IPS-NIHi11 (cell line): Measurements from ENCODE around the gene CDC14C.
"Not testable (repeated sequence)": the region's sequence is repeated elsewhere in the genome, so short reads cannot be mapped to it uniquely, and the experiment has no call there.

ENCODE experiments used
- DNase-seq: peaks from one replicate; pipeline ENCODE4 v3.0.0; 2012; ENCODE audit warnings: mixed read lengths, low spot score

The CDC14C gene

DNA sequence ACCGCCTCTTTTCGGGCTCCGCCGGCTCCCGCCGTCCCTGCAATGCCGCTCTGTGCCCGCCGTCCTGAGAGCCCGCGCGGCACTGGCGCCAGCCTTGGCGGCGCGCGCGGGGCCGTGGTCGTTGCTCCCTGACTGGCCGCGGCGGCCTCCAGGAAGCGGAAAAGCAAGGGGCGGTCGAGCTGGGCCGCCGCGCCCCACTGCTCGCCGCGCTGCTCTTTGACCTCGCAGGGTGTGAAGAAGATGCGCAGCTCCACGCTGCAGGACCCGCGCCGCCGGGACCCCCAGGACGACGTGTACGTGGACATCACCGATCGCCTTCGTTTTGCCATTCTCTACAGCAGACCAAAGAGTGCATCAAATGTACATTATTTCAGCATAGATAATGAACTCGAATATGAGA is at the start of gene CDC14C:
TSS of gene CDC14C (plus strand) at position 115 of the 400 bp plus-strand sequence. CDS start at position 241, 126 bp downstream.
- no peak for DNase-seq

- peak; percentile 33 for DNase-seq
Measured at GRCh38 chr7:48875045-48875916, 49.1 kb upstream of the CDC14C start.

DNA sequence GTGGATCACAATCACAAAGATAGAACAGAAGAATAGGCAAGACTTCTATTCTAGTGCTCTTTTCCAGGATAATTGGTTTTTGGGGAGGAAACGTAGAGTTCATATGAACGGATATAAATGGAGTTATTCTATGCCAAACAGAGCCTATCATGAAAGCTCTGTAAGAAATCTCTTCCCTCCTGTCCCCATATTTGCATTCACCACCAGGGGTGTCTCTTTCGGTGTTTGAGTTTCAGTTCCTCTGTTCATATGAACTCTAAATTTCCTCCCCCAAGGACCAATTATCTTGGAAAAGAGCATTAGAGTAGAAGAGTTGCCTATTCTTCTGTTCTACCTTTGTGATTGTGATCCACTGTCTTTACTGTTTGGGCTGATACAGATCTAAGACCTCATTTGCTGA is 48.3 kb upstream of the CDC14C start:
- no peak for DNase-seq

- DNase-seq = no peak
Measured at GRCh38 chr7:48880851-48881250, 43.5 kb upstream of the CDC14C start.

DNA sequence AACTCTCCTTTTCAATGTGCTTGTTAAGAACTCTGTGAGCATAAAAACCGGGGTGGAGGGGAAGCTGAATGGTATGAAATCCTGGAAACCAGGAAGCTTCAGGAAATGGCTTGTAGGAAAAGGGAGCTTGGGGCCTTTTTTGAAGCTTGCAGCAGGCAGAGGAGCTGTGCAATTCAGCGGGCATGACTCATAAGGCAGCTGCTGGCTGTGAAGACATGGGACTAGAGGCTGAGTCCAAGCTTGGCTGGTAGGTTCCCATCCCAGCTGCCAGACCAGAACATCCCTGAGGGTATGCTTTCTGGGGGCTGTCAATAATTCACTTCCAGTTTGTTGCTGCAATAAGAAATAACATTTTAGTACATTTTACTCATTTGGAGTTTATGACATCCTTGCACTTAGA is 36.8 kb upstream of the CDC14C start:
- no peak for DNase-seq

DNA sequence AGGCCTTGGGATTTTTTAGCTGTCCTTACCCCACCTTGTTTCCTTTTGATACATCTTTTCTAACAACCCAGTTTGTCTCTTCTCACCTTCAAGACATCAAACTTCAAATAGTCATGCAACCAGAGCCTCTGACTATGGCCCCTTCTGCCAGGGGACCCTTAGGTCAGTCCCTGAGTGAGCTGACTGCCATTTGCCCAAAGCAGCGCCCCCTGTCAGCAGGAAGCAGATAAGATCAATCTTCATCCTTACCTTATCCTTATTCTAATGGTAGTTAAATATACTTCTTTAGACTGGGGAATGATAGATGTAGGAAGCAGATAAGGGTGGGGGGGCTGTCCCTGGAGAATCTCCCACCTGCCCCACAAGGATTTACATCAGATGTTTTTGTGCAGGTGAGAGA is 29.8 kb upstream of the CDC14C start:
- DNase-seq = no peak

- no peak for DNase-seq
Measured at GRCh38 chr7:48899932-48900331, 24.4 kb upstream of the CDC14C start.

DNA sequence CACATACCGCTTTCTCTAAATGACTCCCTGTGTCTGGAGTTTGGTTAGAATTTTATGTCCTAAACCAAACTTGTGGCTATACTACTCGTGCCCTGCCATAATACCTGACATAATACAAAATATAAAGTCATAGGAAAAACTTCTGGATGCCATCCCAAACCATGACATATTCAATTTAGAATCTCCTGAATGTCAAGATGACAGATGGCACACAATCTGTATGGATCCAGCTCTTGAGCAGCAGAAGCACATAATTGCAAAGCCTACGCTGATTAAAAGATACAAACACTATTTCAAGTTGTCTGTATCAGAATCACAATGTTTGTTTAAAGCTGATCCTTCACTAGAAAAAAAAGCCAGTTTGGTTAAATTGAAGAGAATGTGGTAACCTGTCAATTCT is 22.4 kb upstream of the CDC14C start:
- DNase-seq = no peak

- DNase-seq = no peak
Measured at GRCh38 chr7:48904975-48905374, 19.4 kb upstream of the CDC14C start.

- DNase-seq = not testable (repeated sequence)
Measured at GRCh38 chr7:48905686-48906085, 18.7 kb upstream of the CDC14C start.

- DNase-seq = not testable (repeated sequence)
Measured at GRCh38 chr7:48909887-48910286, 14.5 kb upstream of the CDC14C start.

GRCh38 chr7:48931481-48931880 is 7.1 kb downstream of the CDC14C start:
- no peak for DNase-seq

GRCh38 chr7:48932126-48932910 is 8.0 kb downstream of the CDC14C start:
- DNase-seq = no peak

DNA sequence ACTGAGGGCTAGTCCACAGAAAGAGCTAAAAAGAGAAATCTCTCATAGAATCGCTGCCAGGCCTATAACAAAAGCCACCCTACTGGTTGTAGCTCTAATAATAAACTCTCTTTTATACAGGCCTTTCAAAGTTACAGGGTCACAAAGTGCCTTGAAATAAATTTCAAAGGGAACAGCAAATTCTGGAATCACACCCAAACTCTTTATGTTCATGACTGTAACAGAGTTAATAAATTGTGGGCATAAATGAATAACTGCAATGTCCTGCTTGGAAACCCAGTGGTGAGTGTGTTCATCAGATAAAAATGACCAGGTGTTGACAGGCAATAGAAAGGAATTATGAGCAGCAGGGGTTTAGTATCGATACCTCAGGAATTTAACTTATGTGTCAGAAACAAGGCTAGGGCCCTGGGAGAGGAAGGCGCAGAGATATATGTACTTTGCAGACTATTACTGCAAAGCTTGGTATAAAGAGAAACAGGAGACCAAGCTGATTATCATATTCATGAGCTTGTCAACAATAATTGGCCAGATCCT is 9.3 kb downstream of the CDC14C start:
- DNase-seq = no peak

GRCh38 chr7:48938539-48939295 is 14.4 kb downstream of the CDC14C start:
- DNase-seq = no peak

GRCh38 chr7:48943279-48943990 is 19.1 kb downstream of the CDC14C start:
- DNase-seq = no peak

GRCh38 chr7:48955916-48956315 is 31.6 kb downstream of the CDC14C start:
- no peak for DNase-seq

DNA sequence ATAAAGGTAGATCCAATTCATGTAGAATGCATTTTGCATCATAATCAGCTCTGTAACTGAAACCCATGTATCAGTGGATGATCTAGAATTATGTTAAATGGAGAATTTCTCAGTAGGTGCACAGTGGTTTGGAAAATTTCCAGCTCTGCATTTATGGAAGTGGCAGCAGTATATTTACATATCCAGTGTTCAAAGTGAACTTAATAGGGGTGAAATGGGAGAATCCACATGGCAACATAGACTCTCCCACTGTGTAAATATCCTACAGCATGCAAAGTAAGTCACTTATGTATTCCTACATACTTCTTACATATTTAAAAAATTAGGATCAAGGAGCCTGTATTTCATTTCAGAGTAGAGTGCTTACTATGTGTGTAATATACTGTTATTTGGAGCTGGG is 35.3 kb downstream of the CDC14C start:
- DNase-seq = no peak

GRCh38 chr7:48962821-48963505 is 38.6 kb downstream of the CDC14C start:
- no peak for DNase-seq

- no peak for DNase-seq
Measured at GRCh38 chr7:48964074-48964473, 39.7 kb downstream of the CDC14C start.

GRCh38 chr7:48971173-48971572 is 46.8 kb downstream of the CDC14C start:
- DNase-seq = no peak
